IPS-18a (cell line): Measurements from ENCODE around the gene BCAN.
A peak's percentile ranks its signal among the peaks of the same experiment; 100 is the strongest.

Experiments used
- H3K27ac ChIP-seq: one replicate; pipeline ENCODE4 v1.5.1; 2013; ENCODE audit warnings: low read length
- H3K27me3 ChIP-seq: one replicate; pipeline ENCODE4 v1.6.1; 2013; ENCODE audit warnings: mild to moderate bottlenecking, low read length; ENCODE audit not compliant: control insufficient read depth, insufficient read depth
- H3K36me3 ChIP-seq: one replicate; pipeline ENCODE4 v1.6.1; 2013; ENCODE audit warnings: low read depth, low read length; ENCODE audit not compliant: control insufficient read depth
- H3K4me1 ChIP-seq: one replicate; pipeline ENCODE4 v1.6.1; 2013; ENCODE audit warnings: low read depth, low read length; ENCODE audit not compliant: control insufficient read depth
- H3K4me3 ChIP-seq: one replicate; pipeline ENCODE4 v1.5.1; 2013; ENCODE audit warnings: low read length
- H3K9ac ChIP-seq: one replicate; pipeline ENCODE4 v1.6.1; 2013; ENCODE audit warnings: mild to moderate bottlenecking, low read length, moderate library complexity
- H3K9me3 ChIP-seq: one replicate; pipeline ENCODE4 v1.6.1; 2013; ENCODE audit warnings: low read depth, low read length; ENCODE audit not compliant: control insufficient read depth

Gene BCAN

GRCh38 chr1:156700736-156701531 lies 59.0 kb downstream of the BCAN start:
- Histone ChIP-seq H3K27me3 (peaks cover 27% of the 10 kb centered on the region), H3K9me3 (no peaks in the 10 kb centered on the region), H3K4me3 (no peak overlapping the region), H3K4me1 (peaks cover 18% of the 10 kb centered on the region), H3K9ac (no peak overlapping the region), H3K36me3 (peaks cover 27% of the 10 kb centered on the region), H3K27ac (no peak overlapping the region)

- H3K4me1 ChIP-seq: peaks cover 33% of the 10 kb centered on the region
- H3K36me3 ChIP-seq: peaks cover 21% of the 10 kb centered on the region
- peaks cover 27% of the 10 kb centered on the region for H3K27me3 ChIP-seq
- no peaks in the 10 kb centered on the region for H3K9me3 ChIP-seq
- no peak overlapping the region for H3K27ac ChIP-seq
- H3K4me3 ChIP-seq: peak overlapping the region; percentile 71
- no peak overlapping the region for H3K9ac ChIP-seq
These were observed 61.4 kb downstream of the BCAN start for GRCh38 chr1:156703336-156703735.

- Histone ChIP-seq H3K9me3 (no peaks in the 10 kb centered on the region), H3K9ac (peak overlapping the region; percentile 60), H3K27me3 (peaks cover 27% of the 10 kb centered on the region), H3K4me3 (peak overlapping the region; percentile 71), H3K27ac (no peak overlapping the region), H3K4me1 (peaks cover 37% of the 10 kb centered on the region), H3K36me3 (peaks cover 17% of the 10 kb centered on the region)
These were observed 61.8 kb downstream of the BCAN start for GRCh38 chr1:156703741-156704140.

- Histone ChIP-seq H3K27ac (no peak overlapping the region), H3K4me3 (peak overlapping the region; percentile 71), H3K4me1 (peaks cover 42% of the 10 kb centered on the region), H3K9me3 (no peaks in the 10 kb centered on the region), H3K36me3 (peaks cover 12% of the 10 kb centered on the region), H3K27me3 (peaks cover 27% of the 10 kb centered on the region), H3K9ac (peak overlapping the region; percentile 60)
These were observed 62.3 kb downstream of the BCAN start for GRCh38 chr1:156704166-156704711.

GRCh38 chr1:156704930-156705320 lies 63.0 kb downstream of the BCAN start:
- H3K4me1 ChIP-seq: peaks cover 49% of the 10 kb centered on the region
- H3K27ac ChIP-seq: no peak overlapping the region
- peaks cover 11% of the 10 kb centered on the region for H3K36me3 ChIP-seq
- H3K9ac ChIP-seq: peak overlapping the region; percentile 60
- H3K27me3 ChIP-seq: peaks cover 27% of the 10 kb centered on the region
- H3K9me3 ChIP-seq: no peaks in the 10 kb centered on the region
- peak overlapping the region; percentile 71 for H3K4me3 ChIP-seq

- Histone ChIP-seq H3K27ac (no peak within 1 kb of the TSS), H3K4me1 (peaks cover 53% of the 10 kb centered on the region), H3K27me3 (peaks cover 27% of the 10 kb centered on the region), H3K9me3 (no peaks in the 10 kb centered on the region), H3K4me3 (peak within 1 kb of the TSS; percentile 71), H3K36me3 (peaks cover 6% of the 10 kb centered on the region), H3K9ac (peak within 1 kb of the TSS; percentile 75)
These were observed 63.5 kb downstream of the BCAN start, which contains the start of gene CRABP2 for GRCh38 chr1:156705321-156705917. Gene CRABP2 (minus strand): TSS chr1:156705583. CDS start chr1:156705446, 137 bp downstream.

- Histone ChIP-seq H3K9ac (peak overlapping the region; percentile 75), H3K4me1 (peaks cover 59% of the 10 kb centered on the region), H3K27ac (no peak overlapping the region)
These were observed 64.2 kb downstream of the BCAN start for GRCh38 chr1:156705918-156706656.

DNA sequence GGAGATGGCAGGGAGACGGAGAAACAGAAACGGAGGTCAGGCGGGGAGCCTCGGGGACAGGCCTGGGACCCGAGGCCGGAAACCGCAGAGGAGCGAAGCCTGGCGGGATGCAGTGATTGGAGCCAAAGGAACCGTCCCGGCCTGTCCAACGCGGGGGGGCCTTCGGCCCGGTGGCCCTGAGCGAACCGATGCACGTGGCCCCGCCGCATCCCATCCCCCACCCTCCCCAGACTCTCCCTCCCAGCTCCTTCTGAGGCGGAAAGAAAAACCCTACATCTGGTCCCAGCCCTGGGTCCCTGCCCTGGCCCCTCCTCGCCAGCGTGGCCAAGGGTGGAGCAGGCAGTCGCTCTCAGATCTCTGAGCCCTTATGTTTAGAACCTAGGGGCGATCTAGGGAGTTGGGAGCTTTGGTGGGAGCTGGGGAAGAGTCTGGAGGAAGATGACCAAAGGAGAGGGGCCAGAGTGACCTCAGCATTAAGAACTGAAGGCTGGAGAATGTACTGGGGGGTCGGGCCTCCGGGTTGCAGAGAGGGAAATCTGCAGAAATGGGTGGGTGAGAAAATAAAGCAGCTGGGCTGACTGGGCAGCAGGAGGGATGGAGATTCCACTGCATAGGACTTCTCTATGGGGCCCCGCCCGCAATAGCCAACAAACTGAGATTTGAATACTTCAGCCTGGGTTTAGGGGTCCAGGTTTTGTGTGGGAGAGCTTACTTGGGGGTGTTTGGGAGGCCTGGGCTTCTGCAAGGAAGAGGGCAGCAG lies 64.9 kb downstream of the BCAN start:
- peak overlapping the region; percentile 71 for H3K4me3 ChIP-seq
- H3K4me1 ChIP-seq: peaks cover 66% of the 10 kb centered on the region
- H3K9ac ChIP-seq: peak overlapping the region; percentile 75
- H3K27me3 ChIP-seq: peaks cover 27% of the 10 kb centered on the region
- no peaks in the 10 kb centered on the region for H3K36me3 ChIP-seq
- peak overlapping the region; percentile 78 for H3K27ac ChIP-seq
- H3K9me3 ChIP-seq: no peaks in the 10 kb centered on the region

More at GRCh38 chr1:156705918-156706656, 64.2 kb downstream of the BCAN start:
- no peaks in the 10 kb centered on the region for H3K9me3 ChIP-seq
- no peaks in the 10 kb centered on the region for H3K36me3 ChIP-seq
- H3K4me3 ChIP-seq: peak overlapping the region; percentile 71
- peaks cover 27% of the 10 kb centered on the region for H3K27me3 ChIP-seq

DNA sequence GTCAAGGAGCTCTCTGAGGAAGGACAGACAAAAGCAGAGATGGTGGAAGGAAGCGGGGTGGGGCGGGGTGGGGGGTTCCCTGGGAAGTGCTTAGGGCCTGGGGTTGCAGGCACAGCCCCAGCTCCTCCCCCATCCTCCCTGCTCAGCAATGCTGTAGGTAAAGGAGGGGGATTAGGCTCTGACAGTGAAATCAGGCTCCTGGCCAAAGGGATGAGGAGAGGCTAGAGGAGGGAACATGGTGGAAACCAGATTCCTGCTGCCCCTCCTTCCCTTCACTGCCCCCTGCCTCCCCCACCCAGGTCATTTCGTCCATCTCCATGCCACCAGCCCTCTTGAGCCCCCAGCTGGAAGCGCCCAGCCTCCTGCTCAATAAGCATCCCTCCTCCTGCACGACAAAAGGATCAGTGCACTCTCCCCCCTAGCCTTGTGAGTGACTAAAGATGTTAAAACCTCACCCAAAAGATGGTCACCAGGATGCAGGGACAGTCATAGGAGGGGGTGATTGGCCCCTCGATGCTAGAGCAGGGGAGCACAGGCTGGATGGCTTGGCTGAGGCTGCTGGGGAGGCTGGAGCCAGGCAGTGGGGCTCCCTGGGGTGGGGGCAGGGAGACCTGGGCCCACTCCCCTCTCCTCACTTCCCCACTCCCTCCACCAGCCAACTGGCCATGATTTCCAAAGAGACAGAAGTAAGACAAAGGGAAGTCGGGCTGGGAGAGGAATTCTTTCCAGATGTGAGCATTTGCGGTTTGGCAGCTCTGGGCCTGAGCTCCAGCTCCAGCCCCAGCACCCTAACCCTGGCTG lies 65.7 kb downstream of the BCAN start:
- H3K4me3 ChIP-seq: peak overlapping the region; percentile 71
- no peaks in the 10 kb centered on the region for H3K36me3 ChIP-seq
- H3K9me3 ChIP-seq: no peaks in the 10 kb centered on the region
- H3K9ac ChIP-seq: peak overlapping the region; percentile 75
- peak overlapping the region; percentile 88 for H3K27ac ChIP-seq
- peaks cover 66% of the 10 kb centered on the region for H3K4me1 ChIP-seq
- H3K27me3 ChIP-seq: peaks cover 27% of the 10 kb centered on the region

- peak overlapping the region; percentile 88 for H3K27ac ChIP-seq
- H3K9me3 ChIP-seq: no peaks in the 10 kb centered on the region
- H3K9ac ChIP-seq: peak overlapping the region; percentile 75
- peaks cover 21% of the 10 kb centered on the region for H3K27me3 ChIP-seq
- peak overlapping the region; percentile 71 for H3K4me3 ChIP-seq
- no peaks in the 10 kb centered on the region for H3K36me3 ChIP-seq
- peaks cover 62% of the 10 kb centered on the region for H3K4me1 ChIP-seq
These were observed 66.3 kb downstream of the BCAN start for GRCh38 chr1:156708218-156708661.
